H1 (cell line): ENCODE results near the gene TRIM21. TPM values are rescaled to one million over a fixed set of nuclear protein-coding genes. Genes with fewer than 3 reads are reported as not detected.

Experiments
- ASH2L ChIP-seq: fragments of 200-600, 300-600 bp; sonication (generic); IDR thresholded peaks from one replicate; pipeline ENCODE4 v1.7.1; 2017; ENCODE audit warnings: low read length
- BACH1 ChIP-seq: IDR thresholded peaks from 2 replicates; pipeline ENCODE4 v1.6.1; 2012; ENCODE audit warnings: low read length, improper control_type of control experiment
- BCL11A ChIP-seq, 2 experiments: IDR thresholded peaks; one replicate each; pipeline ENCODE4 v1.6.1; 2011; ENCODE audit warnings: low read depth in 2 of 2, low read length in 2 of 2, mild to moderate bottlenecking in 2 of 2
- BRCA1 ChIP-seq: IDR thresholded peaks from 2 replicates; pipeline ENCODE4 v1.6.1; 2012; ENCODE audit warnings: low read depth, low read length, improper control_type of control experiment
- CBX8 ChIP-seq: fragments of 300-800, 300-1000 bp; sonication (generic); IDR thresholded peaks from 2 replicates; pipeline ENCODE4 v1.7.1; 2016; ENCODE audit warnings: low read depth, low read length, borderline replicate concordance
- EGR1 ChIP-seq: IDR thresholded peaks from 2 replicates; pipeline ENCODE4 v1.6.1; 2011; ENCODE audit warnings: low read depth, low read length, borderline replicate concordance
- EP300 ChIP-seq, 2 experiments: IDR thresholded peaks; 1 replicate in 1 of 2; 2 replicates in 1 of 2; pipeline ENCODE4 v1.6.1; 2011 to 2012; ENCODE audit warnings: low read depth in 2 of 2, low read length in 2 of 2, mild to moderate bottlenecking in 2 of 2, borderline replicate concordance in 1 of 2, inconsistent platforms in 1 of 2, moderate library complexity in 1 of 2
- JUN ChIP-seq: IDR thresholded peaks from 2 replicates; pipeline ENCODE4 v1.6.1; 2011; ENCODE audit warnings: low read depth, mild to moderate bottlenecking, improper control_type of control experiment, low read length
- JUND ChIP-seq: IDR thresholded peaks from 2 replicates; pipeline ENCODE4 v1.6.1; 2011; ENCODE audit warnings: mild to moderate bottlenecking, improper control_type of control experiment, low read length
- NRF1 ChIP-seq: IDR thresholded peaks from 2 replicates; pipeline ENCODE4 v1.6.1; 2011; ENCODE audit warnings: mild to moderate bottlenecking, low read depth, low read length, improper control_type of control experiment
- POLR2A ChIP-seq, 2 experiments: IDR thresholded peaks; 1 replicate in 1 of 2; 2 replicates in 1 of 2; pipeline ENCODE4 v1.6.1; 2011; ENCODE audit warnings: low read depth in 2 of 2, low read length in 2 of 2, mild to moderate bottlenecking in 2 of 2; ENCODE audit errors: control extremely low read depth in 1 of 2
- POU5F1 ChIP-seq: IDR thresholded peaks from 2 replicates; pipeline ENCODE4 v1.6.1; 2011; ENCODE audit warnings: low read depth, mild to moderate bottlenecking, low read length, moderate library complexity
- RNF2 ChIP-seq: fragments of 200-900, 300-1000 bp; sonication (generic); IDR thresholded peaks from 2 replicates; pipeline ENCODE4 v1.7.1; 2016; ENCODE audit warnings: borderline replicate concordance, low read depth, mild to moderate bottlenecking, antibody characterized with exemption, low read length; ENCODE audit not compliant: poor library complexity, severe bottlenecking; ENCODE audit errors: missing control alignments
- SAP30 ChIP-seq: fragments of 300-600 bp; sonication (generic); IDR thresholded peaks from 2 replicates; pipeline ENCODE4 v1.7.1; 2012; ENCODE audit warnings: low read length, moderate library complexity, mild to moderate bottlenecking, inconsistent platforms; ENCODE audit not compliant: insufficient read depth, insufficient replicate concordance
- SRF ChIP-seq: IDR thresholded peaks from 2 replicates; pipeline ENCODE4 v1.6.1; 2011; ENCODE audit warnings: mild to moderate bottlenecking, low read depth, low read length, moderate library complexity
- SUZ12 ChIP-seq: fragments of 200-600 bp; sonication (generic); IDR thresholded peaks from 2 replicates; pipeline ENCODE4 v1.6.1; 2012; ENCODE audit warnings: mild to moderate bottlenecking, inconsistent platforms, low read length, moderate library complexity, mixed read lengths
- TBP ChIP-seq: IDR thresholded peaks from 2 replicates; pipeline ENCODE4 v1.6.1; 2011; ENCODE audit warnings: low read depth, low read length, improper control_type of control experiment
- USF2 ChIP-seq: IDR thresholded peaks from 2 replicates; pipeline ENCODE4 v1.6.1; 2011; ENCODE audit warnings: low read length, improper control_type of control experiment
- polyA plus RNA-seq, 7 experiments: library from polyadenylated mRNA; depleted of rRNA in 3 of 7; stranded (reverse) in 5 of 7; unstranded in 2 of 7; fragments of >200 nt in 5 of 7; fragments of 200-250 nt in 2 of 7; gene quantifications; 1 replicate in 5 of 7; 2 replicates in 1 of 7; 4 replicates in 1 of 7; pipeline versions ENCODE4 v1.2.1 to v1.2.3, GENCODE V29; 2011 to 2013; ENCODE audit warnings: missing spikeins in 2 of 7, mixed read lengths in 2 of 7
- total RNA-seq: library from RNA; stranded (reverse); fragmentation: NEBNext Ultra II Directional; extraction: Animal tissue kit (Norgen Biotek cat#: 25700); gene quantifications from 2 replicates; pipeline ENCODE4 v1.2.1, GENCODE V29; 2021

Gene TRIM21
- total and polyA plus RNA-seq, 2 of the 8 experiments (the other 6 are each of a cell fraction or from before 2014, with no cell fraction given) = 15.6 to 16.7 TPM

- no peak for TF ChIP-seq EGR1
- no peak for TF ChIP-seq JUND
- TF ChIP-seq EP300 (IDR thresholded peaks at IDR 0.05; ENCODE audit: borderline replicate concordance in 1 of 2, low read depth in 2 of 2, low read length in 2 of 2) = no peak
- TF ChIP-seq SUZ12 = no peak
- no peak for TF ChIP-seq SRF
- no peak for TF ChIP-seq RNF2
- TF ChIP-seq SAP30 = no peak
- TF ChIP-seq BCL11A (IDR thresholded peaks at IDR 0.05; ENCODE audit: low read depth in 2 of 2, low read length in 2 of 2) = no peak
- TF ChIP-seq POU5F1 = no peak
- no peak for TF ChIP-seq BRCA1
- no peak for TF ChIP-seq USF2
- TF ChIP-seq CBX8 = no peak
- TF ChIP-seq ASH2L = peak; percentile 51
- no peak; the same call in 1 of the 2 replicates for TF ChIP-seq TBP
- no peak for TF ChIP-seq JUN
- TF ChIP-seq NRF1 = no peak
- peak in 1 of 2 experiments; percentile 28; a peak in 1 of 3 replicates for TF ChIP-seq POLR2A (IDR thresholded peaks at IDR 0.05; ENCODE audit: control extremely low read depth in 1 of 2, low read depth in 2 of 2, low read length in 2 of 2)
- no peak for TF ChIP-seq BACH1
Observed at GRCh38 chr11:4393209-4393857, at the start of gene TRIM21 (continued).
